ENCODE measurements around the gene ITK.

ITK gene

GRCh38 chr5:157180374-157181264 is at the start of gene ITK:
Gene ITK (plus strand): TSS chr5:157180840. CDS start chr5:157180978, 138 bp downstream.
- in situ Hi-C loops (cut with MboI; ENCODE audit: low sequenced_read_pairs) = no loop called here

GRCh38 chr5:157130925-157131324 is 49.7 kb upstream of the ITK start:
- in situ Hi-C loops (cut with MboI; ENCODE audit: low sequenced_read_pairs) = no loop called here

GRCh38 chr5:157132281-157132612 is 48.4 kb upstream of the ITK start:
- in situ Hi-C loops (cut with MboI; ENCODE audit: low sequenced_read_pairs) = no loop called here

- in situ Hi-C loops (cut with MboI; ENCODE audit: low sequenced_read_pairs) = no loop called here
Observed at GRCh38 chr5:157137691-157138090, 42.9 kb upstream of the ITK start.

- in situ Hi-C loops (cut with MboI; ENCODE audit: low sequenced_read_pairs) = no loop called here
Observed at GRCh38 chr5:157142317-157143126, 38.1 kb upstream of the ITK start, which contains the start of gene MED7. Gene MED7 (minus strand): TSS chr5:157142865. CDS start chr5:157139431, 3,434 bp downstream.

- in situ Hi-C loops (cut with MboI; ENCODE audit: low sequenced_read_pairs) = no loop called here
Observed at GRCh38 chr5:157143127-157143971, 37.3 kb upstream of the ITK start.

- in situ Hi-C loops (cut with MboI; ENCODE audit: low sequenced_read_pairs) = no loop called here
Observed at GRCh38 chr5:157148734-157149615, 31.7 kb upstream of the ITK start.

- in situ Hi-C loops (cut with MboI; ENCODE audit: low sequenced_read_pairs) = no loop called here
Observed at GRCh38 chr5:157150995-157151394, 29.6 kb upstream of the ITK start.

- in situ Hi-C loops (cut with MboI; ENCODE audit: low sequenced_read_pairs) = no loop called here
Observed at GRCh38 chr5:157155297-157155696, 25.3 kb upstream of the ITK start.

GRCh38 chr5:157157293-157157891 is 23.2 kb upstream of the ITK start:
- in situ Hi-C loops (cut with MboI; ENCODE audit: low sequenced_read_pairs) = no loop called here

- in situ Hi-C loops (cut with MboI; ENCODE audit: low sequenced_read_pairs) = no loop called here
Observed at GRCh38 chr5:157159209-157159751, 21.4 kb upstream of the ITK start.

GRCh38 chr5:157160001-157160400 is 20.6 kb upstream of the ITK start:
- in situ Hi-C loops (cut with MboI; ENCODE audit: low sequenced_read_pairs) = no loop called here

GRCh38 chr5:157161996-157162395 is 18.6 kb upstream of the ITK start:
- in situ Hi-C loops (cut with MboI; ENCODE audit: low sequenced_read_pairs) = no loop called here

- in situ Hi-C loops (cut with MboI; ENCODE audit: low sequenced_read_pairs) = no loop called here
Observed at GRCh38 chr5:157162919-157163510, 17.6 kb upstream of the ITK start.

- in situ Hi-C loops (cut with MboI; ENCODE audit: low sequenced_read_pairs) = no loop called here
Observed at GRCh38 chr5:157164521-157164920, 16.1 kb upstream of the ITK start.

GRCh38 chr5:157165261-157165660 is 15.4 kb upstream of the ITK start:
- in situ Hi-C loops (cut with MboI; ENCODE audit: low sequenced_read_pairs) = no loop called here

GRCh38 chr5:157165668-157166067 is 15.0 kb upstream of the ITK start:
- in situ Hi-C loops (cut with MboI; ENCODE audit: low sequenced_read_pairs) = no loop called here

- in situ Hi-C loops (cut with MboI; ENCODE audit: low sequenced_read_pairs) = no loop called here
Observed at GRCh38 chr5:157166214-157167213, 14.1 kb upstream of the ITK start, which contains the start of gene GARIN3. Gene GARIN3 (minus strand): TSS chr5:157166264. CDS start chr5:157166168, 96 bp downstream.
